GM10248 (cell line): ENCODE data around the gene RCAN2.

Experiments used
- CTCF ChIA-PET: fragments of 300-600 bp; sonication (Branson Sonifier 250); formaldehyde crosslinking; extraction: SDS; loops from one replicate; lab custom pipeline; 2021; ENCODE audit warnings: antibody characterized with exemption; lab: Yijun Ruan, JAX
- POLR2A ChIA-PET: fragments of 350-650 bp; sonication (Branson Sonifier 250); formaldehyde crosslinking; extraction: SDS; loops from one replicate; lab custom pipeline; 2020; ENCODE audit warnings: antibody characterized with exemption; lab: Yijun Ruan, JAX
- DNase-seq: peaks from one replicate; pipeline ENCODE4 v3.0.0; 2012; ENCODE audit errors: extremely low spot score
- TF ChIP-seq, protein P1 (sequence below): IDR thresholded peaks from 2 replicates; pipeline ENCODE4 v1.5.1; 2012; ENCODE audit warnings: mild to moderate bottlenecking, low read depth; ENCODE audit errors: extremely low read depth, missing control alignments, control extremely low read depth

The RCAN2 gene

DNA sequence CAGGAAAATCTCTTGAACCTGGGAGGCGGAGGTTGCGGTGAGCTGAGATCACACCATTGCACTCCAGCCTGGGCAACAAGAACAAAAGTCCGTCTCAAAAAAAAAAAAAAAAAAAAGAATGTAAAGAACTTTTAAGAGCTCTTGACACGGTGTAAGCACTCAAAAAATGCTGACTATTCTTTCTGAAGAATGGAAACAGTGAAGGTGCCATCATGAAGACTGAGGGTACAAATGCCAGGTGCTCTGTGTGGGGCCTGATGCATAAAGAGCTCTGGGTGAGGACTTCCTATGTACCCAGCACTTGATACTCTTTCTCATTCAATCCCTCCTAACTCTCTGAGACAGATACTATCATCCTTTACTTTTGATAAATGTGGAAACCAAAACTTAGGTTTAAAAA is 275.5 kb downstream of the RCAN2 start:
- POLR2A ChIA-PET, result no interaction called here
- TF ChIP-seq, protein P1, sequence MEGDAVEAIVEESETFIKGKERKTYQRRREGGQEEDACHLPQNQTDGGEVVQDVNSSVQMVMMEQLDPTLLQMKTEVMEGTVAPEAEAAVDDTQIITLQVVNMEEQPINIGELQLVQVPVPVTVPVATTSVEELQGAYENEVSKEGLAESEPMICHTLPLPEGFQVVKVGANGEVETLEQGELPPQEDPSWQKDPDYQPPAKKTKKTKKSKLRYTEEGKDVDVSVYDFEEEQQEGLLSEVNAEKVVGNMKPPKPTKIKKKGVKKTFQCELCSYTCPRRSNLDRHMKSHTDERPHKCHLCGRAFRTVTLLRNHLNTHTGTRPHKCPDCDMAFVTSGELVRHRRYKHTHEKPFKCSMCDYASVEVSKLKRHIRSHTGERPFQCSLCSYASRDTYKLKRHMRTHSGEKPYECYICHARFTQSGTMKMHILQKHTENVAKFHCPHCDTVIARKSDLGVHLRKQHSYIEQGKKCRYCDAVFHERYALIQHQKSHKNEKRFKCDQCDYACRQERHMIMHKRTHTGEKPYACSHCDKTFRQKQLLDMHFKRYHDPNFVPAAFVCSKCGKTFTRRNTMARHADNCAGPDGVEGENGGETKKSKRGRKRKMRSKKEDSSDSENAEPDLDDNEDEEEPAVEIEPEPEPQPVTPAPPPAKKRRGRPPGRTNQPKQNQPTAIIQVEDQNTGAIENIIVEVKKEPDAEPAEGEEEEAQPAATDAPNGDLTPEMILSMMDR, result no peak
- no peak for DNase-seq
- CTCF ChIA-PET, result interaction anchor here (1.1 to 2.6 kb wide), 5 partner anchors 9 to 125 kb away, joined by 3 to 6 read pairs (median 5); partner anchors contain the start of gene ENPP4

DNA sequence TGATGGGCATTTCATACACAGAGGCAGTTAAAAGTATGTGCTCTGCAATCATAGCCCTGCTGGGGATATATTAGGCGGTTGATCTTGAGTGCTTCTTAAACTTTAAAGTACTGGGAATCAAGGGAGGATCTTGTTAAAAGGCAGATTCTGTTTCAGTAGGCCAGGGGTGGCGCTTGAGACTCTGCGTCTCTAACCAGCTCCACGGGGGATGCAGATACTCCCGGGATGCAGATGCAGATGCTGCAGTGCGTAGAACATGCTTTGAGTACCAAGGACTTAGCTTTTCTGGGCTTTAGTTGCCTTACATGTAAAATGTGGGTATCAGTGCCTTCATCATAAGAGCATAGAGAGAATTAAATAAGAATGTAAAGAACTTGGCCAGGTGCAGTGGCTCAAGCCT is 276.0 kb downstream of the RCAN2 start:
- TF ChIP-seq, protein P1, result no peak
- ChIA-PET POLR2A (no interaction called here), CTCF (interaction anchor here (1.1 to 2.6 kb wide), 5 partner anchors 23 to 195 kb away, joined by 3 to 6 read pairs (median 5); partner anchors contain the start of gene ENPP4)
- DNase-seq, result no peak

DNA sequence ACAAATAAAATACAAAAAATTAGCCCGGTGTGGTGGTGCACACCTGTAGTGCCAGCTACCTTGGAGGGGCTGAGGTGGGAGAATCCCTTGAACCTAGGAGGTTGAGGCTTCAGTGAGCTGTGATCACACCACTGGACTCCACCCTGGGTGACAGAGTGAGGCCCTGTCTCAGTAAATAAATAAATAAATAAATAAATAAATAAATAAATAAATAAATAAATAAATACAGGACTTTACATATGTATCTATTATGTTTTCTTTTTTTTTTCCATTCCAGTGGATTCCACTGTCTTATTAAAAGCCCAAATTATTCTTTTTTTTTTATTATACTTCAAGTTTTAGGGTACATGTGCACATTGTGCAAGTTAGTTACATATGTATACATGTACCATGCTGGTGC is 279.3 kb downstream of the RCAN2 start:
- ChIA-PET CTCF (interaction anchor here (1.4 kb wide), 1 partner anchor 9 kb away, joined by 4 read pairs; no protein-coding TSS in a partner anchor), POLR2A (no interaction called here)
- TF ChIP-seq, protein P1, result no peak
- no peak for DNase-seq

DNA sequence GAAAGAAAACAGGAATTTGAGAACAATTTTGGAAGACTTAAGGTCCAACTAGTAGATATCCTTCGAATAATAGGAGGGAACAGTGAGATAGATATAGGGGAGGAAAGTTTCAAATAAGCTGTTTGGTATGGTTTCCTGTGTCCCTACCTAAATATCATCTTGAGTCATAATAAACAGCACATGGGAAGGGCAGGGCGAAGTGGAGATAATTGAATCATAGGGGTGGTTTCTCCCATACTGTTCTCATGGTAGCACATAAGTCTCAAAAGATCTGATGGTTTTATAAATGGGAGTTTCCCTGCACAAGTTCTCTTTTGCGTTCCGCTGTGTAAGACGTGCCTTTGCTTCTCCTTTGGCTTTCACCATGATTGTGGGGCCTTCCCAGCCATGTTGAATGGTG is 281.0 kb downstream of the RCAN2 start:
- CTCF ChIA-PET, result no interaction called here
- DNase-seq, result no peak
- POLR2A ChIA-PET, result no interaction called here
- TF ChIP-seq, protein P1, result no peak

DNA sequence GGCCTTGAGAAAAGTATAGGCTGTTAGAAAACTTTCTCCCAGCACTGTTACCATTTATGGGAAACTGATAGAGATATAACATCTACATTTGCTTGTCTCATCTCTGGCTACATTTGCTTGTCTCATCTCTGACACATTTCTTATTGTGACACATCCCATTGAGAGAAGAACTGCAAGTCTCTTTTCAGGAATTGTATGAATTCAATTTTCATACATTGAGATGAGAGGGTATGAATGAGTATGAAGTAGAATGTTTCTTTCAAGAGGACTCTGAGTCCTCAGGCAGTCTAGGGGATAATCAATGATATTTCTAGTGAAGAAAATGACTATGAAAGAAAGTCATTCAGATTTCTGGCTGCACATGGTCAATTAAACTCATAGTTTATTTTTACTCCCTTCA is 282.9 kb downstream of the RCAN2 start:
- no peak for DNase-seq
- POLR2A ChIA-PET, result no interaction called here
- CTCF ChIA-PET, result interaction anchor here (1.0 to 2.3 kb wide), 4 partner anchors 9 to 14 kb away, joined by 3 to 6 read pairs (median 4); no protein-coding TSS in a partner anchor
- TF ChIP-seq, protein P1, result no peak

DNA sequence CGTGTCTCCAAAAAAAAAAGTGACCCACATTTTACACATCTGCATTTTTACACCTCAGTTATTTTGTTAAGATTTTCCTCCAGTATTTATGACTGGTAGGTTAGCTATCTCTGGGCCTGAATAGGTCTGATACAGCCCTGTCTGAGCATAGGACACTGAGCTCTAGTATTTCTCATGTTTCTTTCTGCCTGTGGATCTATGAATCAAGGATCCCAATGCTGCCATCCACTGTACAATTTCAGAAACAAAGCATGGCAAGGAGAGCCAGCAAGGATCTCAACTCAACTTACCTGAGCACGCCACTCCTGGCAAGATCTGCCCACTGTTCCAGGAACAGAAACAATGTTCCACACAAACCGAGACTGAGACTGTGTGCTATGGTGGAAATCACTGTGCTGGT is 284.1 kb downstream of the RCAN2 start:
- CTCF ChIA-PET, result interaction anchor here (1.0 to 2.3 kb wide), 6 partner anchors 10 to 110 kb away, joined by 3 to 6 read pairs (median 5); no protein-coding TSS in a partner anchor
- DNase-seq, result no peak
- TF ChIP-seq, protein P1, result peak; percentile 14
- POLR2A ChIA-PET, result no interaction called here
